GM04504 (cell line): ENCODE results near the gene IGBP1.
A peak's percentile ranks its signal among the peaks of the same experiment; 100 is the strongest.
"Not testable (repeated sequence)": the region's sequence is repeated elsewhere in the genome, so short reads cannot be mapped to it uniquely, and the experiment has no call there.

ENCODE experiments used
- DNase-seq: peaks from one replicate; pipeline ENCODE4 v3.0.0-alpha.2; 2012; ENCODE audit warnings: low read depth

IGBP1 gene

DNA sequence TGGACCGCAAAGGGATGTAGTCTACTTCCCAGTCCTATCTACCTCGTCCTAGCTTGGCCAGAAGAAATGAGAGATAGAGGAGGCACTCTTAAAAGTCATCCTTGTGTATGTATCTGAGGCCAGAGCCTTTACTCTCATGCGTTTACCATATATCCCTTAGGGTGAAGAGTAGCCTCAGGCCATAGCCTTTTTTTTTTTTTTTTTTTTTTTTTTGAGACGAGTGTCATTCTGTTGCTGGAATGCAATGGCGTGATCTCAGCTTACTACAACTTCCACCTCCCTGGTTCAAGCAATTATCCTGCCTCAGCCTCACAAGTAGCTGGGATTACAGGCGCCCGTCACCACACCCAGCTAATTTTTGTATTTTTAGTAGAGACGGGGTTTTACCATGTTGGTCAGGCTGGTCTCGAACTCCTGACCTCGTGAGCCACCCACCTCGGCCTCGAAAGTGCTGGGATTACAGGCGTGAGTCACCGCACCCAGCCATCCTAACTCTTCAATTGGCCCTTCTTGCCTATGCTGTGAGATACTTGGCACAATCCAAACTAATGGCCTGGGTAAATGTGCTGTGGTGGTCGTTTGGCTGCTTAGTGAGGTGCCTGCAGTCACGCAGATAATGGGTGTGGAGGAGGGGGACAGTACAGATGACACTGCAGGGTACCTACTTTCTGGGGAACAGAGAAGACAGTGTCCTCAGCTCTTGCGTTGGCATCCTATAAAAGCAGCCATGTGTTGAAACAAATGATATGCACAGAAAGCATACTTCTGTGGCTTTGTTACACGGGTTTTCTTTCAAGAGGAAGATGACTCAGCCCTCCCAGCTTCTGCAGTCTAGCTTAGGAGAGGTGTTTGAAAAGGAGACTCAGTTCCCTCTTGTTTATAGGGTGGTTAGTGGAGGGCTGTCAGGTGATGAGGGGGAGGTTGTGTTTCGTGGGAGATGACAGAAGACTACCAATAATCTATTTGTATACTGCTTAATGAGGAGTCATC is 33.6 kb downstream of the IGBP1 start:
- DNase-seq = peak; percentile 1

DNA sequence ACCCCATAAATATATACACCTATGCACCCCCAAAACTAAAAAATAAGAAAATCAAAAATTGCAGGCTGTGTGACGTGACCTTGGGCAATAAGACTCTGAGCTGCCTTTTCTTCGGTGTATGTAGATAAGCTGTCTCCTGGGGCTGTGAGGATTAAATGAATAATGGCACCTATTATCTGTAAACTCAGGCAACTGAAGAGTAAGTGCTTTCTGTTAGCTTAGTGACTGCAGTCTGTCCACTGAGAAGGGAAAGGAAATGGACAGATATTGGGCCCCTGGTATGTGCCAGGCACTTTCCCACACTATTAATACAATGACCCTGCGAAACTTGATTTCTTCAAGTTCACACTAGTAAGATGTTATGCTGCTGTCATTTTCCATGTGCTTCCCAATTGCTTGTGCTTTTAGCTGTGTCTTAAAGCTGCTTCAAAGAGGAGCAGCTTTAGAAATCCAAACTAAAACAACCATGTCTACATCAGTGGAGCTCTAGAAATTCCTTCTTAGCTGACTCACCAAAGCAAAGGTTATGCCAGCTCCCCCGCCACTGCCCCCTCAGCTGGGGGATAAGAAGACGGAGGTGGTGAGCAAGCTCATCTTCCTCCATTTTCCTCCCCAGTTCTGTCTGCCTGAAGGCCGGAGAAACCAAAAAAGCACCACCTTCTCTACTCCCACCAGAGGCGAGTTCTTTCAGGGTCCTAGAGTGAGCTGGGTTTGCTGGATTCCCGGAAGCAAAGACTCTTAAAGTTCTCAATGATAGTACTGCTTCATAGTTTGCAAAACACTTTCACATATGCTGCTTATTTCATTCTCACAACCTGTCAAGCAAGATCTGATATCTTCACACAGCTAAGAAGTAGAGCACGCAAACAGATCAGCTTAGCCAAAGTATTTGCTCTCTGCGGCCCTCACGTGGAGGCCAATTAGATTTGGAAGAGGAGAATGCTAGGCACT is 35.3 kb downstream of the IGBP1 start:
- DNase-seq = peak; percentile 22

DNA sequence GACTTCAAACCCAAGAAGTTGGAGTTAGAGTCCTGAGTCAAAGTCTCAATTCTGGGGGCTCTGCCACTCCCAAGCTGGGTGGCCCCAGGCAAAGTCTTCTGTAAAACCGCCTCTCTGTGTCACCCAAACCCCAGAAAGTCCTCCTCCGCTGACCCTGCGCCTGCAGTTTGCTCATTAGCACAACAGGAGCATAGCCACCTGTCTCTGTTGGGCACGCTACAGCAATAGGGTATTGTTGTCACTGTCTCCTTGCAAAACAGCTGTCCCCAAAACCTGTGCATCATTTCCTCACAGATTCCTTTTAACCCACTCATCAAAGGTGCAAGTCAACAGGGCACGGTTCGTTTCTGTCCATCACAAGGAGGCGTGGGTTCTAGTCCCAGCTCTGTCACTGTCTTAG is 36.0 kb downstream of the IGBP1 start:
- no peak for DNase-seq

DNA sequence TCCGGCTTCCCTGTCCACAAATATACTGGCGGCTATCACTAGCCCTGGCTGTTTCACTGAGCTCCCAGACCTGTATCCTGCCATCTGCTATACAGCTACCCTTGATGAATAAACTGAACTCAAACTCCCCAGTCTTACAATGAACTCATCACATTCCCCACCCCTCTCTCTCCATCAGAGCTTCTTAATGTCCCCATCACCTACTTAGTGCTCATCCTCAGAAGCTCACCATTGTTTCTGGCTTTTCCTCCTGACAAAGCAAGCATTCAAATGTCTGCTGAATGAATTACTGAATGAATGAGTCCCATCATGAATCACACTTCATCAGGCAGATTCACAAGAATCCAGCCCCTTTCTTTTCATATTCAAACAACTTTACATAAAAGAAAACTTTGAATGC is 38.4 kb downstream of the IGBP1 start:
- DNase-seq = no peak

DNA sequence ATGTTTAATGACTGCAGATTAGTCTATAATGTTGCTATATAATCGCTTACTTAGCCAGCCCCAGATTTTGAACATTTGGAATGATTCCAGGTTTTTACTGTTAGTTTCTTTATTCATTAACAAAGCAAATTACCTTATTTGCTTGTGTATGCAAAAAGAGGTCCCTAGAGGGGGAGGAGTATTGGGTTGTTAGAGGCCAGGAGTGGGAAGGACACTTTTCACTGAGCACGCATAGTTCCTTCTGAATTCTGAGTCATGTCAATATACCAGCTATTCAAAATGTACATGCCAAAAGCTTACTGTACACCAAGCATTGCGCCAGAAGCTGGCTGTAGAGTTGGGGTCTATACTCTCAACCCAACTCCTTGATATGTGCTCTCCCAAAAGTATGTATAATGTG is 39.0 kb downstream of the IGBP1 start:
- DNase-seq = no peak

DNA sequence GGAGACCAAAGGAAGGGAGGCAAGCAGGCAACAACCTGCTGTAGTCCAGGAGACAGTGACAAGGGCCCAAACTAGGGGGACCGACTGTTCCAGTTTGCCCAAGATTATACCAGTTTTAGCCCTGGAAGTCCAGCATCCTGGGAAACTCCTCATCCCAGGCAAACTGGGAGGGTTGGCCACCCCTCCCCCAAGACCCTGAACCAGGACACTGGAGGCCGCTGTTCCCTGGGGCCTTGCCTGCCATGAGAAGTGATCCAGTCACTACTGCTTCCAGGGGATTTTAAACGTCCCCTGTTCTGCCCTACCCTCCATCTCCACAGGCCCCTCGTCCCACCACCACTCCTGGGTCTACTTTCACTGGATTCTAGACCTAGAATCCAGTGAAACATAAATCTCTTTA is 39.7 kb downstream of the IGBP1 start:
- DNase-seq = no peak

DNA sequence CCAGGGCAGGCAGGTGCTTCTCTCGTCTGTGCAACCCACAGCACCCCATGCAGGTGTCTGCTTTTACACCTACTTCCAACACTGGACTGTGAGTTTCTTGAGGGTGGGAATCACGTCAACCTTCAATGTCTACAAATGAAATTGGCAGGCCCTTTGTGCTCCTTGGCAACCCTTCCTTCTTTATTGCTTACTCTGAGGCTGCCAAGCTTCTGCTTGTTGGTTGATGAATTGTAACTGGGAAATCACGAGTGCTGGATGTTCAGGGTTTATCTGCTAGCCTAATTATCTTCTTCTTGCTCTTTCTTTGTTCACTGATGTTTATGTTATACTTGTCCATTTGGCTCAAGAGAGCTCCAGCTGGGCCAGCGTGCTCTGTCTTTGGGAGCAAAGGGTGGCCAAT is 41.5 kb downstream of the IGBP1 start:
- DNase-seq = peak; percentile 1

DNA sequence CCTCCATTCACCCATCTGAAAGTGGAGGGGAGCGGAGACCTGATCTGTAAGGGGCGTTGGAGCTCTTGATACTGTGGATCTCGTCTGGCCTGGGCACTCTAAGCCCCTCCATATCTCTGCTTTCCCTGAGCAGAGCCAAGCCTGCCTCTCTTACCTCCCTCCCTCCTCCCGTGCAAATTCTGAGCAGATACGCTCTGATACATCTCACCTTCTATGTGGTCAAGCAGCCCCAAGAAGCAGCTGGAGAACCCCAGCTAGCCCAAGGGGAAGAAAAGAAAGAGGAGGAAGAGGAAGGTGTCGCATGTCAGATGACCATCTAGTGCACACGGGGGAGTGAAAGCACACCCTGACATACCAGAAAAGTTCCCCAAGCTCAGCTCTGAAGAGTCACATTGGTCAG is 42.1 kb downstream of the IGBP1 start:
- DNase-seq = no peak

DNA sequence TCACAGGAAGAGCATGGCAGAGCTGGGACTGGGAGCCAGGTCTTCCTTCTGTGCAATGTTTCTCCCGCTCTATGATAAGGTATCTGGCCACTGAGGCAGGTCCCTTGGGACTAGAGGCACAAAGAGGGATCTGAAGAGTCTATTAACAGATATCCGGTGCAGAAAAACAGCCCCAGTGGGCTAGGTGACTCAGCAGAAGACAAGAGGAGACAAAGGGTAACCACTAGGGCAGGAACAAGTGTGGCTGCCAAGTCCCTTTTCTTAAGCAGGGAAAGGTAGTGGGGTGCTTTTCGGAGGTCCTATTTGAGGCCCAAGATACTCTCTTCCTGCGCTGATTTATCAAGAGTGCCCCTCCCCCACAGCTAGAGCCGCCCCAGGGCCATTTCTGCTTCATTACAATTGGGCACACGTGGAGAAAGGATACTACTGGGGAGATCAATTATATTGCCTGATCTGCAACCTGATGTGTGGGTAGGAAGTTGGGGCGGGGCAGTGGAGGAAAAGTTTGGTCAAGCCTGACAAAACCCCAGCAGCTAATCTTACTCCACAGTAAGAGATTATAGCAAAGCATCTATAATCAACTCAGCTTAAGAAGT is 43.8 kb downstream of the IGBP1 start, which contains the start of gene DGAT2L6:
TSS of gene DGAT2L6 (plus strand) at position 546 of the 596 bp plus-strand sequence. CDS start 100 bp downstream, outside the sequence.
- no peak for DNase-seq

DNA sequence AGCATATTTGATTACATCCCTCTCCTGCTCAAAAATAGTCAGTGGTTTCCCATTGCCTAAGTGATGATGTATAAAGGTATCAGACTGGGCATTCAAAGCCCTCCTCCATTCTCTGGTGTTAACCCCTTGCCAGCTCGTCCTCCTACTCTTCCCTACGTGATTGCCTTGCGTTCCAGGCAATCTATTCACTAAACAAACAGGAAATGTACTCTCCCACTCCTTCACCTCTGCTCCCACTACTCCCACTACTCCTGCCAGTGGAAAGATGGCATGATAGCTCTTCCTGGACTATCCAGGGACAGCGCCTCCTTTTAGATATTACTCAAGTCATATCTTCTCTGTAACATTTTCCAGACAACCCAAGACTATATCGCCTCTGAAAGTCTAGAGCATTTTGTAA is 49.8 kb downstream of the IGBP1 start:
- no peak for DNase-seq

DNA sequence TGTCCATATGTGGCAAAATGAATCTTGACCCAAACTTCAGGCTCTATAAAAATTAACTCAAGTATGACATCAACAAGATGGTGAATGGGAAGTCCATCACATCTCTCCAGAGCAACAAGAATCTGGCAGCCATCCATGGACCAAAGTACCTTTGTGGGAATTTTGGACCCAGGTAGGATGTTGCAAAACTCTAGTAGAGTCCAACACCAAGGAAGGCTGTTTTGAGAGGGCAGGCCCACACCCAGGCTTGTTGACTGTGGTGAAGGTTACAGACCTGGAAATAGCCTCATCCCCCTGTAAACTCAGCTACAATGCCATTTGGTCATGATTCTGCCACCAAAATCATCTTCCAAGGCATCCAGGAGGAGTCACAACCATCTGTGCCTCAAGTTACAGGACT is 57.0 kb downstream of the IGBP1 start:
- DNase-seq = no peak

DNA sequence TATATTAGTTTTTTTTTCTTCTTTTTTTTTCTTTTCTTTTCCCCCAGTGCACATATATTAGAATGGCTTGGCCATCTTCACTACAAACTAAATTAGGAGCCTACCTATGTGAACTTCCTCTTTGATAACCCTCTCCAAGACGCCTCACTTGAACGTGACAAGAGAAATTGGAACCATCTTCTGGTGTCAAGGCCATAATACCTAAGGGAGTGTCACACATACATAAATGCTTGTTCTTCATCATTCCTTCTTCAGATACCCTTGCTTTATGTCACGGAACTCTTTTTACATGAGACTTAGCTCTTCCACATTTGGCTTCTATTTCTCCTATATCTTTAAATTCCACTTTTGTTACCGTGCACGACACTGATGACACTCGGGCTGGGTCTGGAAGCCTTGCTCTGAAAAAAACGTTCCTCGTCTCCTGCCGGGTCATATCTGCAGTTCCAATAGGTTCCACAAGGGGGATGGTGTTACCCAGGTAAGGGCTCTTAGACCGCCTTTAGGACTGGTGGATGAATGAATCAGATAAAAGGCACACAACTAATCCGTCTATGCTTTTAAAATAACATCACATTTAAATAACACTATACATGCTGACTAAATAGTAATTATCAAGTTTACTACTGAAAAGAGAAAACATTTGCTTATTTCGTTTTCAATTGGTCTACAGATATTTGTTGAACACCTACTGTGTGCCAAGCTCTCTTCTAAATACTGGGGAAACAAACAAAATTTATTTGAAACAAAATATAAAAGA is 63.9 kb downstream of the IGBP1 start:
- peak; percentile 21 for DNase-seq

DNA sequence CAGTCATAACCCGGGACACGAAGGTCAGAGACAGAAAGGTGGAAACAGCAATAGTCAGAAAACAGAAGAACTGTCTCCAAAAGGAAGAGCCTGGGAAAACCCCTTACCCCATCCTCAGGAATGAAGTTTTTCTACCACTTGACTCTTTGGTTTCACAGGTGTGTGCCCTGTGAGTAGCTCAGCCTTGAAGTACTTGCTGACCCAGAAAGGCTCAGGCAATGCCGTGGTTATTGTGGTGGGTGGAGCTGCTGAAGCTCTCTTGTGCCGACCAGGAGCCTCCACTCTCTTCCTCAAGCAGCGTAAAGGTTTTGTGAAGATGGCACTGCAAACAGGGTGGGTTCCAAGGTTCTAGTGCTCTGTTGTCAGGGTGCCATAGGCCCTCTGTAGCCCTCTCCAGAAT is 68.5 kb downstream of the IGBP1 start:
- no peak for DNase-seq

DNA sequence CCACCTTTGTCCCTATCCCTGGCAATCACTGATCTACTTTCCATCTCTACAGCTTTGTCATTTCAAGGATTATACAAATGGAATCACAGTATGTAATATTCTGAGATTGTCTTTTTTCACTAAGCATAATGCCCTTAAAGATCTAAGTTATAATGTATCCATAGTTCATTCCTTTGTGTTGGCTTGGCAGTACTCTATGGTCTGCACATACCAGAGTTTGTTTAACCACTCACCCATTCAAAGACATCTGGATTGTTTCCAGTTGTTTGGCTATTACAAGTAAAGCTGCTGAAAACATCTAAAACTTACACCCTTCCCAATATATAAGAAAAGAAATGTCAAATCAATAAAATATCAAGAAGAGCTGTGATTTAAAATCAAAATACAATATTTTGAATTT is 75.2 kb downstream of the IGBP1 start:
- DNase-seq = no peak

DNA sequence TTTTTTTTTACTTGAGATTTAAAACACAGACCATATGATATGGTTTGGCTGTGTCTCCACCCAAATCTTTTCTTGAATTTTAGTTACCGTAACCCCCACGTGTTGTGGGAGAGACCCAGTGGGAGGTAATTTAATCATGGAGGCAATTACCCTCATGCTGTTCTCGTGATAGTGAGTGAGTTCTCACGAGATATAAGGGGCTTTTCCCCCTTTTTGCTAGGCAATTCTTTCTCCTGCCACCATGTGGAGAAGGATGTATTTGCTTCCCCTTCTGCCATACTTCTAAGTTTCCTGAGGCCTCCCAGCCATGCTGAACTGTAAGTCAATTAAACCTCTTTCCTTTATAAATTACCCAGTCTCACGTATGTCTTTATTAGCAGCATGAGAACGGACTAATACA is 76.3 kb downstream of the IGBP1 start:
- DNase-seq = not testable (repeated sequence)
